Endodermal cell (in vitro differentiated cells): Measurements from ENCODE around the gene CERS2. TPM values are rescaled to one million over a fixed set of nuclear protein-coding genes. Genes with fewer than 3 reads are reported as not detected.
A peak's percentile ranks its signal among the peaks of the same experiment; 100 is the strongest.

Source experiments
- DNase-seq: peaks from one replicate; pipeline ENCODE4 v3.0.0-alpha.2; 2017
- H3K27ac ChIP-seq: 2 replicates; pipeline ENCODE4 v1.5.1; 2013; ENCODE audit warnings: mild to moderate bottlenecking, low read depth, low read length, moderate library complexity
- H3K27me3 ChIP-seq: 2 replicates; pipeline ENCODE4 v1.6.1; 2013; ENCODE audit warnings: mild to moderate bottlenecking, low read length, moderate library complexity; ENCODE audit not compliant: insufficient read depth, control insufficient read depth, poor library complexity, severe bottlenecking
- H3K36me3 ChIP-seq: 2 replicates; pipeline ENCODE4 v1.7.0; 2013; ENCODE audit warnings: mild to moderate bottlenecking, low read length, moderate library complexity; ENCODE audit not compliant: control insufficient read depth, insufficient read depth
- H3K4me1 ChIP-seq: one replicate; pipeline ENCODE4 v1.7.0; 2013; ENCODE audit warnings: low read length; ENCODE audit not compliant: control insufficient read depth, insufficient read depth
- H3K4me3 ChIP-seq: 2 replicates; pipeline ENCODE4 v1.5.1; 2013; ENCODE audit warnings: mild to moderate bottlenecking, low read length, moderate library complexity
- H3K9ac ChIP-seq: 2 replicates; pipeline ENCODE4 v1.6.1; 2013; ENCODE audit warnings: mild to moderate bottlenecking, low read length, moderate library complexity; ENCODE audit not compliant: poor library complexity, severe bottlenecking; ENCODE audit errors: extremely low read depth
- H3K9me3 ChIP-seq: 2 replicates; pipeline ENCODE4 v1.6.1; 2013; ENCODE audit warnings: mild to moderate bottlenecking, low read length, moderate library complexity; ENCODE audit not compliant: control insufficient read depth
- H3K27ac Mint-ChIP-seq: 2 replicates; pipeline ENCODE4 v1.8.0; 2020; ENCODE audit warnings: mixed read lengths
- H3K27me3 Mint-ChIP-seq: 2 replicates; pipeline ENCODE4 v1.8.0; 2021; ENCODE audit warnings: mild to moderate bottlenecking, mixed read lengths; ENCODE audit not compliant: insufficient read depth
- H3K36me3 Mint-ChIP-seq: 2 replicates; pipeline ENCODE4 v1.8.0; 2020; ENCODE audit warnings: low read depth, mixed read lengths
- H3K4me1 Mint-ChIP-seq: 2 replicates; pipeline ENCODE4 v1.8.0; 2020; ENCODE audit warnings: mixed read lengths
- H3K4me3 Mint-ChIP-seq: 2 replicates; pipeline ENCODE4 v1.8.0; 2020; ENCODE audit warnings: mild to moderate bottlenecking, moderate library complexity, mixed read lengths
- H3K9me3 Mint-ChIP-seq: 2 replicates; pipeline ENCODE4 v1.8.0; 2020; ENCODE audit warnings: mild to moderate bottlenecking, mixed read lengths
- WGBS, 2 experiments: methylation state at CpG; one replicate each; pipeline versions ENCODE4 v1.1.5 to v1.1.7; 2013; ENCODE audit warnings: missing lambda C conversion rate in 2 of 2, mixed read lengths in 1 of 2; ENCODE audit not compliant: insufficient coverage in 1 of 2, insufficient read length in 1 of 2; 5-methylcytosine and 5-hydroxymethylcytosine counted together
- total RNA-seq, 2 donors: library from RNA; stranded (reverse); fragmentation: NEBNext Ultra II Directional in 1 of 2; extraction: Animal tissue kit (Norgen Biotek cat#: 25700) in 1 of 2; gene quantifications; 2 replicates in 1 of 2; 3 replicates in 1 of 2; pipeline ENCODE4 v1.2.1, GENCODE V29; 2021
- TF ChIP-seq, protein P1 (sequence below): fragments of 200-600 bp; sonication (generic); conservative IDR thresholded peaks from 2 replicates; pipeline ENCODE4 v1.5.0; 2021; ENCODE audit warnings: antibody characterized with exemption, mild to moderate bottlenecking

CERS2 gene
- total RNA-seq, 2 donors from 2014 or later, result 143 to 183 TPM

DNA sequence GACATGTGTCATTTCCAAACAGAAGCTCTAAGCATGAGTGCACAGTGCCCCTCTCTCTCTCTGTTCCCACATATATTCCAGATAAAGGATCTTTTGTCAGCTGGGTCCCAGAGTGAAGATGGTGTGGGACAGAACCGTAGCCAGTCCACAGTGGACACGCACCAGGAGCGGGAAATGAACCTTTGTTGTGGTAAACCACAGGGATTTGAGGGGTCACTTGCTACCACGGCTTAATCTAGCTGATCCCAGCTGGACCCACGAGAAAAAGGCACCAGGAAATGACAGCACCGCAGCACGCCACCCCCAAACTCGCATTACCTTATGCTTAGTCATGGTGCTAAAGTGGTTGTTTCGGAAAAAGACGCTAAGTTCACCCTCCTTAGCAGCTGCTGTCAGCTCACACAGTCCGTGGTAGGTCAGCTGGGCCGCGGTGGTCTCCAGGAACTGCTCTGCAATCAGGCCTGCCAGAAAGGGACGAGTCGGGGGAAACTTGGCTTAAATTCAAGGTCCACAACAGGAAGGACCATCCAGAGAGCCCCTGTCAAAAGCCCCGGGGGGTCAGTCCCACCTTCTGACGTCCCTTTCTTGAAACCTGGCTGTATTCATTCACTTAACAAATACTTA lies 24.5 kb upstream of the CERS2 start:
- TF ChIP-seq, protein P1, sequence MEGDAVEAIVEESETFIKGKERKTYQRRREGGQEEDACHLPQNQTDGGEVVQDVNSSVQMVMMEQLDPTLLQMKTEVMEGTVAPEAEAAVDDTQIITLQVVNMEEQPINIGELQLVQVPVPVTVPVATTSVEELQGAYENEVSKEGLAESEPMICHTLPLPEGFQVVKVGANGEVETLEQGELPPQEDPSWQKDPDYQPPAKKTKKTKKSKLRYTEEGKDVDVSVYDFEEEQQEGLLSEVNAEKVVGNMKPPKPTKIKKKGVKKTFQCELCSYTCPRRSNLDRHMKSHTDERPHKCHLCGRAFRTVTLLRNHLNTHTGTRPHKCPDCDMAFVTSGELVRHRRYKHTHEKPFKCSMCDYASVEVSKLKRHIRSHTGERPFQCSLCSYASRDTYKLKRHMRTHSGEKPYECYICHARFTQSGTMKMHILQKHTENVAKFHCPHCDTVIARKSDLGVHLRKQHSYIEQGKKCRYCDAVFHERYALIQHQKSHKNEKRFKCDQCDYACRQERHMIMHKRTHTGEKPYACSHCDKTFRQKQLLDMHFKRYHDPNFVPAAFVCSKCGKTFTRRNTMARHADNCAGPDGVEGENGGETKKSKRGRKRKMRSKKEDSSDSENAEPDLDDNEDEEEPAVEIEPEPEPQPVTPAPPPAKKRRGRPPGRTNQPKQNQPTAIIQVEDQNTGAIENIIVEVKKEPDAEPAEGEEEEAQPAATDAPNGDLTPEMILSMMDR, result no peak
- Mint-ChIP-seq H3K27me3 (no peaks in the 10 kb centered on the region), H3K4me1 (peaks cover 9% of the 10 kb centered on the region), H3K9me3 (no peaks in the 10 kb centered on the region), H3K36me3 (no peaks in the 10 kb centered on the region), H3K27ac (no peak overlapping the region), H3K4me3 (no peak overlapping the region)
- Histone ChIP-seq H3K36me3 (no peaks in the 10 kb centered on the region), H3K27me3 (no peaks in the 10 kb centered on the region), H3K4me3 (no peak overlapping the region), H3K9me3 (no peaks in the 10 kb centered on the region), H3K4me1 (peaks cover 2% of the 10 kb centered on the region), H3K27ac (no peak overlapping the region), H3K9ac (no peak overlapping the region)
- 91 to 92% methylated on average over 14 to 17 of the region's 17 CpGs for WGBS, 2 experiments
- DNase-seq, result no peak

DNA sequence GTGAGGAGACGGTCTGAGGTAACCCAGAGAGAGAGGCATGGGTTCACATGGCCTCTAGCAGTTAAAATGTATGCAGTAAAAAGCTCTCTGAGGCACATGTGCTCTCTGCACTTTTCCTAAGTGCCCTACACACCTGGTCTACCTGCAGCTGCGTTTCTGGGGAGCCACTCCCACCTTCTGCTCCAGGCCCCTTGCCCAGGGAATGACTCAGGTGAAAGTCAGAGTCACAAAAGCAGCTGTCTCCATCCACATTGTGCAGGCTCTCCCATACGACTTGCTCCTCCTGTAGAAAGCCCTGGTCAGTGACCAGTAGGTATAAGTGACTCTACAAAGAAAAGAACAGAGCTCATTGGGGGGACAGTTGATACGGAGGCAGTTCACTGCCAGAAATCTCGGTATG lies 23.3 kb upstream of the CERS2 start:
- TF ChIP-seq, protein P1, result no peak
- Mint-ChIP-seq H3K9me3 (no peaks in the 10 kb centered on the region), H3K27ac (no peak overlapping the region), H3K4me3 (no peak overlapping the region), H3K27me3 (no peaks in the 10 kb centered on the region), H3K4me1 (peaks cover 9% of the 10 kb centered on the region), H3K36me3 (no peaks in the 10 kb centered on the region)
- H3K27ac ChIP-seq, result no peak overlapping the region
- DNase-seq, result no peak
- no peaks in the 10 kb centered on the region for H3K36me3 ChIP-seq
- H3K9ac ChIP-seq, result no peak overlapping the region
- WGBS, 2 experiments, result 69 to 93% methylated on average over 3 to 5 of the region's 5 CpGs
- no peak overlapping the region for H3K4me3 ChIP-seq
- peaks cover 2% of the 10 kb centered on the region for H3K4me1 ChIP-seq
- H3K27me3 ChIP-seq, result no peaks in the 10 kb centered on the region
- no peaks in the 10 kb centered on the region for H3K9me3 ChIP-seq

DNA sequence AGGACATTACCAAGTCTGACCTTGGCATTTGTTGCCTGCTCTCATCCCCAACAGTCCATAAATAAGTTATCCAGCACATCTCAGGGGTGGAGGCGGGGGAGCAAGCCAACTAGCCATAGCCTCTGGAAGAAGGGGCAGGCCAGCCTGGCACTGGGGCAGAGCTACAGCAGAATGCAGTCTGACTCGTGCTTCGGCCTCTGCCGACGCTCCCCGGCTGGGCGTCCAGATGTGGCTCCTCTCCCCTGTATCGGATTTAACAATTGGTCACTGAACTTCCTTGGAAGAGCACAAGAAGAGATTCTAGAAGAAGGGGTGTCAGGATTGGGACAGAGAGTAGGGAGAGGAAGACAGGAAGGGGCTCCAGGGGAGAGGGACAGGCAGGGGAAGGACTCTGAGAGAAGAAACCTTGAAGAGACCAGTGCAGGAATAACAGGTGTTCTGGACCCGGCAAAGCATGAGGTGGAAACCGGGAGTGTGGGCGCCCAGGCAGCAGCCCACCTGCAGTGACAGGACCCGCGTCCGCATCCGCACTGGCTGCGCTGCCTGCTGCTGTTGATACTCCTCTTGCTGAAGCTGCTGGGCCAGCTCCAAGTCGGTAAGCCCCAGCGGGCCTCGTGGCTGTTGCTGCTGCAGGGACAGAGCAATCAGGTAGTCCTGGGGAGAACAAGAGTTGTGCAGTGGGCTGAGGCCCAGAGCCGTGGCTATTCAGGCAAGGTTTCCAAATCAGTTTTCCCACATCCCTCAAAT lies 22.7 kb upstream of the CERS2 start:
- Mint-ChIP-seq H3K27me3 (no peaks in the 10 kb centered on the region), H3K9me3 (no peaks in the 10 kb centered on the region), H3K36me3 (no peaks in the 10 kb centered on the region), H3K4me3 (no peak overlapping the region), H3K27ac (peak overlapping the region; percentile 42), H3K4me1 (peaks cover 6% of the 10 kb centered on the region)
- peaks cover 2% of the 10 kb centered on the region for H3K4me1 ChIP-seq
- H3K9ac ChIP-seq, result no peak overlapping the region
- TF ChIP-seq, protein P1, result no peak
- no peak overlapping the region for H3K4me3 ChIP-seq
- no peaks in the 10 kb centered on the region for H3K9me3 ChIP-seq
- H3K27ac ChIP-seq, result no peak overlapping the region
- H3K36me3 ChIP-seq, result no peaks in the 10 kb centered on the region
- H3K27me3 ChIP-seq, result no peaks in the 10 kb centered on the region
- DNase-seq, result no peak
- WGBS, 2 experiments, result 91 to 93% methylated on average over 13 to 20 of the region's 20 CpGs
